NCI-H774 (cell line): ENCODE measurements around the gene MTREX.
A peak's percentile ranks its signal among the peaks of the same experiment; 100 is the strongest.

Source experiments
- DNase-seq: peaks from one replicate; lab custom pipeline; 2025; lab: John Stamatoyannopoulos, UW

Gene MTREX

GRCh38 chr5:55324815-55325418, 17.1 kb downstream of the MTREX start:
- no peak for DNase-seq

GRCh38 chr5:55325621-55326020, 17.8 kb downstream of the MTREX start:
- DNase-seq: no peak

- DNase-seq: no peak
Observed at GRCh38 chr5:55327281-55327680, 19.5 kb downstream of the MTREX start.

GRCh38 chr5:55331321-55331720, 23.5 kb downstream of the MTREX start:
- DNase-seq: no peak

GRCh38 chr5:55333017-55333416, 25.2 kb downstream of the MTREX start:
- DNase-seq: no peak

GRCh38 chr5:55333811-55334210, 26.0 kb downstream of the MTREX start:
- no peak for DNase-seq

- DNase-seq: no peak
Observed at GRCh38 chr5:55338092-55338613, 30.4 kb downstream of the MTREX start.

GRCh38 chr5:55338810-55339243, 31.0 kb downstream of the MTREX start:
- no peak for DNase-seq

- no peak for DNase-seq
Observed at GRCh38 chr5:55343107-55343506, 35.3 kb downstream of the MTREX start.

GRCh38 chr5:55343609-55344008, 35.8 kb downstream of the MTREX start:
- no peak for DNase-seq

GRCh38 chr5:55344392-55344992, 36.7 kb downstream of the MTREX start:
- DNase-seq: peak; percentile 10

- no peak for DNase-seq
Observed at GRCh38 chr5:55345327-55345726, 37.5 kb downstream of the MTREX start.

GRCh38 chr5:55347786-55348185, 40.0 kb downstream of the MTREX start:
- no peak for DNase-seq

- DNase-seq: no peak
Observed at GRCh38 chr5:55350754-55351153, 43.0 kb downstream of the MTREX start.

- DNase-seq: peak; percentile 44
Observed at GRCh38 chr5:55356896-55357295, 49.1 kb downstream of the MTREX start.

GRCh38 chr5:55360190-55360589, 52.4 kb downstream of the MTREX start:
- no peak for DNase-seq

- no peak for DNase-seq
Observed at GRCh38 chr5:55363856-55364255, 56.1 kb downstream of the MTREX start.

- no peak for DNase-seq
Observed at GRCh38 chr5:55364537-55365055, 56.8 kb downstream of the MTREX start.

- no peak for DNase-seq
Observed at GRCh38 chr5:55370291-55370925, 62.6 kb downstream of the MTREX start.

- DNase-seq: no peak
Observed at GRCh38 chr5:55371145-55371544, 63.4 kb downstream of the MTREX start.

- DNase-seq: no peak
Observed at GRCh38 chr5:55372130-55372925, 64.5 kb downstream of the MTREX start.

- no peak for DNase-seq
Observed at GRCh38 chr5:55377810-55378209, 70.0 kb downstream of the MTREX start.
